Ramos (cell line): Measurements from ENCODE around the gene SNX32.
"Not testable (repeated sequence)": the region's sequence is repeated elsewhere in the genome, so short reads cannot be mapped to it uniquely, and the experiment has no call there.

Experiments used
- in situ Hi-C: fragments of 300-500 bp; cut with MboI; formaldehyde crosslinking; loops from one replicate; pipeline ENCODE4 v1.14.3; 2022; ENCODE audit warnings: low sequenced_read_pairs; ENCODE audit not compliant: unreplicated experiment

Gene SNX32

GRCh38 chr11:65883058-65883761 is 49.4 kb downstream of the SNX32 start:
- in situ Hi-C loops = loop anchor here (5.0 kb wide), 1 partner anchor 104 kb away; no protein-coding TSS in a partner anchor

GRCh38 chr11:65883786-65884715 is 50.3 kb downstream of the SNX32 start:
- in situ Hi-C loops = loop anchor here (5.0 kb wide), 1 partner anchor 103 kb away; no protein-coding TSS in a partner anchor

DNA sequence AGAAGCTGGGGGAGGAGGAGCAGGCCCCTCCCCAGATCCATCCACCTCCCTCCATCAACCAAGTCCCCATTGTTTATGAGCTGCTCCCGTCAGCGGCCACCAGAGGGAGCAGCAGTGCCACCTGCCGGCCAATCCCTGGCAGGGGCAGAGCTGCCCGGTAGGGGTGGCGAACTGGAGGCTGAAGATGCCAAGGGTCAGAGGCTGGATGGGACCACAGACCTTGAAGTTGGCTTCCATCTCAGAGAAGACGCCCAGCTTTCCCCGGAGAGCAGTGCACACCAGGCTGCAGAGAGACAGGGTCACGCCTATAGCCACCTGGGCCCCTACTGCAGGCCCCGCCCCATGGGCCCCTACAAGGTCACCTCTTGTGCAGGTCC is 50.9 kb downstream of the SNX32 start:
- in situ Hi-C loops = loop anchor here (5.0 kb wide), 1 partner anchor 103 kb away; no protein-coding TSS in a partner anchor

DNA sequence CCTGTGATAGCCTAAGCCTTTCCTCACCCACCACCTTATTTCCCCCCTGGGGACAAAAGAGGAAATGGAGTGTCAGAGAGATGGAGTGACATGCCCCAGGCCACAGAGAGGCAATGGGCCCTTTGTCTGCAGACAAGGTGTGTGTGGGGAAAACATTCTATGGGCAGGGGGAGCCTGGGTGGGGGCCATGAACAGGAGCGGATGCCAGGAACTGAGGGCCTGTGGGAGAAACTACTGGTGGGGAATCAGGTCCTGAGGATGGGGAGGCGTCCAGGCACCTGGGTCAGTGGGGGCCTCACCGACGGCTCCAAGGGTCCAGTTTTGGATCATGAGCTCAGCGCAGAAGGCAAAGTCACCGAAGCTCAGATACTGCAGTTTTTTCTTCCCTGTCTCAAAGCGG is 51.5 kb downstream of the SNX32 start:
- in situ Hi-C loops = no loop called here

DNA sequence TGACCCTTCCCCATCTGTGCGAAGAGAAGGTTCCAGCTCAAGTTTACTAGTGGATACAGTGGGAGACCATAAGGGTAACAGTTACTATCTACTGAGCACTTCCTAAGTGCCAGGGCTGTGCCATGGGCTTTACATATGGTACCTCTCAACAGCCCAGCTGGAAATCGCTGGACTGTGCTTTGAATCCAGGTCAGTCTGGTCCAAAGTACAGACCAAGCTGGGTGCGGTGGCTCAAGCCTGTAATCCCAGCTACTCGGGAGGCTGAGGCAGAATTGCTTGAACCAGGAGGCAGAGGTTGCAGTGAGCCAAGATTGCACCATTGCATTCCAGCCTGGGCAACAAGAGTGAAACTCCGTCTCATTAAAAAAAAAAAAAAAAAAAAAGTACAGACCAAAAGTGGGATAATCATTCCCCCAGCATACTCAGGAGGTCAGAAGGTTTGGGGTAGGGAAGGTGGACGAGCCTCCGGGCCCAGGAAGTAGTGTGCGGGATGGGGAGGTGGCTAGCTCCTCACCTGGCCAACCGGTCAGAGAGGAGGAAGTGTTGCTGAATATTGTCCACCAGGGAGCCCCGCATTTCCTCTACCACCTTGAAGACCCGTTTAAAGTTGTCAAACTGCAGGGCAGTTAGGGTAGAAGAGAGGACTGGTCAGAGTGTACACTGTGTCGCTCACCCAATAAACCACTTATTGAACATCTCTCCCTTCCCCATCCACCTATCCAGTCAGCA is 52.2 kb downstream of the SNX32 start:
- in situ Hi-C loops = no loop called here

GRCh38 chr11:65886826-65887722 is 53.3 kb downstream of the SNX32 start:
- in situ Hi-C loops = no loop called here

DNA sequence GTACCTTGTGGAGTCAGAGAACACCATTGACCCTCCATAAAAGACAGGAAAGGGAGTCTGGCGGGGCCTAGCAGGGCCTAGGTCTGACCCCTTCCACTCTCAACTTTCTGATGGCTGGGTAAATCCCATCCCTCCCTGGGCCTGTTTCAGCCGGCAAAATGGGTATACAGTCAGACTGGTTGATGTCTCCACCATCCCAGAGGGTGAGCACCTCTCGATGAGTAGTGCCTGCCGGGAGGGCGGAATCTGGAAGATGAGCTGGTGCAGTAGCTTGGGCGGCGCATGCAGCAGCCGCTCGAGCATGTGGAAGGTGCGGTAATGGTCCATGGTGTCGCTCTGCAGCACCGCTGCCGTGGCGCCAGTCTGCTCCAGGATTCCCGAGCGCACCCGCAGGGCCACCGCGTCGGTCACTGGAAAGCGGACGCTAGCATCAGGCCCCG is 54.0 kb downstream of the SNX32 start:
- in situ Hi-C loops = no loop called here

DNA sequence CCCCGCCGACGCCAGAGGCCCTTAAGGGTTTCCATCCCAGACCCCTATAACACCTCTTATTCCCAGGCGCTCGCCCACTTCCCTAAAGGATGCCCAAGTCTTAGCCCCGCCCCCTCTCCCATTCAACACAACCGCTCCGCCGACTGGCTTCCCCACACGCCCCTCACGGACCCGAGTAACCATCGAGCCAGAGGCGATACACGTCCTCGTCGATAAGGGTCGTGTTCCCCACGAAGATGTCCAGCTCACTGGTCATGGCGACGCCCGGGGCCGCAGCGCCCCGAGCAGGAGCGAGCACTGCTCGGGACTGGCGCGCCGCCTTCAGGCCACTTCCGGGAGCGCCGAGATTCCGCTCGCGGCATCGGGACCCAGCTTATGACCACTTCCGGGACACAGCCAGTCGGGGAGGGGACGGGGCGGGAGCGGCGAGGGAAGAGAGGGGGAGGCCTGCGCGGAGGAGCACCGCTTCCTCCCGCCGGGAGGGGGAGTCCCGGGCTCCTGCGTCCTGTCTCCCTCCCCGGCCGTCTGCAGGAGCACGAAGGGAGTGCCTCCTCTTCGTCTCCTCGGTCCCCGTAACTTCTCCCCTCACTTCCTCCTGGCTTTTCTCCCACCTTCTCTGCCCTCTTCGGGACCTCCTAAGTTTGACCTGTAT is 54.5 kb downstream of the SNX32 start, which contains the start of gene FIBP:
FIBP (minus strand) TSS at position 309 of the 652 bp plus-strand sequence; CDS start at position 256, 53 bp downstream.
- in situ Hi-C loops = no loop called here

DNA sequence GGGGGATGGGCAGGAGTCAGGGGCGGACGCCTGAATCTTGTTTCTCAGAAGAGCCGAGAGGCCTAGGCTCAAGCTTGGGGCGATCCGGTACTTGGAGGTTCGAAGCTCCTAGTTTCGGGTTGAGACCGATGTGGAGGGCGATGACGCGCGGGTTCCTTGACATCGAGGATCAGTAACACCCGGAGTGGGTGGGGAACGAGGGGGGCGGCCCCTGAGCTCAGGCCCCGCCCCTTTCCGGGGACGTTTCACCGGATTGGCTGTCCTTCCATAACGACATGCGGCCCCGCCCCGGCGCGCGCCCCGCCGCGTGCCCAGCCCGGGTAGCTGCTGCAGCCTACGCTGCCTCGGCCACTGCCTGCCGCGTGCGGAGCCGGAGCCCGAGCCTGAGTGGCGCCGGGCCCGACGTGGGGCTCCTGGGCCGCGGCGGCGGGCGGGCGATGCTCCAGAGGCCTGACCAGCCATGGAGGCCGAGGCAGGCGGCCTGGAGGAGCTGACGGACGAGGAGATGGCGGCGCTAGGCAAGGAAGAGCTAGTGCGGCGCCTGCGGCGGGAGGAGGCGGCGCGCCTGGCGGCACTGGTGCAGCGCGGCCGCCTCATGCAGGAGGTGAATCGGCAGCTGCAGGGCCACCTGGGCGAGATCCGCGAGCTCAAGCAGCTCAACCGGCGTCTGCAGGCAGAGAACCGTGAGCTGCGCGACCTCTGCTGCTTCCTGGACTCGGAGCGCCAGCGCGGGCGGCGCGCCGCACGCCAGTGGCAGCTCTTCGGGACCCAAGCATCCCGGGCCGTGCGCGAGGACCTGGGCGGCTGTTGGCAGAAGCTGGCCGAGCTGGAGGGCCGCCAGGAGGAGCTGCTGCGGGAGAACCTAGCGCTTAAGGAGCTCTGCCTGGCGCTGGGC is 56.8 kb downstream of the SNX32 start, which contains the start of gene CCDC85B:
CCDC85B (plus strand) TSS at position 350 of the 895 bp plus-strand sequence; CDS start at position 461, 111 bp downstream.
- in situ Hi-C loops = no loop called here

- in situ Hi-C loops = no loop called here
Measured at GRCh38 chr11:65891219-65892136, 57.7 kb downstream of the SNX32 start.

DNA sequence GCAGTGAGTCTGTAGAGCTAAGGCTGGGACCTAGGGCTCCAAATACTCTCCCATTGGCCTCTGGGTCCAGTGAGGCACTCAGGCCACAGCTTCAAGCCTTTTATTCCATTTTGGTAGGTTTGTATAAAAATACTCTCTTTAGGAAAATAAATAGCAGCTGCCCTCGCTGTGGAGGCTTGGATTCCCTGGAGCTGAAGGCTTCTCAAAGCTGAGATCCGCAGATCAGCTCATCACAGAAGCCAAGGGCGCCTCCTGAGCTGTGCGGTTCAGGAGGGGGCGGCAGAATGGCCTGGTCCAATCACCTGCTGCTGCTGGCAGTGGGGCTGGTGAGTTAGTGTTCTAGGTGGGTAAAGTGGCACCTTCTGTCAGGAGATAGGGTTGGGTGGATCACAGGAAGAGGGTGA is 58.4 kb downstream of the SNX32 start:
- in situ Hi-C loops = not testable (repeated sequence)

DNA sequence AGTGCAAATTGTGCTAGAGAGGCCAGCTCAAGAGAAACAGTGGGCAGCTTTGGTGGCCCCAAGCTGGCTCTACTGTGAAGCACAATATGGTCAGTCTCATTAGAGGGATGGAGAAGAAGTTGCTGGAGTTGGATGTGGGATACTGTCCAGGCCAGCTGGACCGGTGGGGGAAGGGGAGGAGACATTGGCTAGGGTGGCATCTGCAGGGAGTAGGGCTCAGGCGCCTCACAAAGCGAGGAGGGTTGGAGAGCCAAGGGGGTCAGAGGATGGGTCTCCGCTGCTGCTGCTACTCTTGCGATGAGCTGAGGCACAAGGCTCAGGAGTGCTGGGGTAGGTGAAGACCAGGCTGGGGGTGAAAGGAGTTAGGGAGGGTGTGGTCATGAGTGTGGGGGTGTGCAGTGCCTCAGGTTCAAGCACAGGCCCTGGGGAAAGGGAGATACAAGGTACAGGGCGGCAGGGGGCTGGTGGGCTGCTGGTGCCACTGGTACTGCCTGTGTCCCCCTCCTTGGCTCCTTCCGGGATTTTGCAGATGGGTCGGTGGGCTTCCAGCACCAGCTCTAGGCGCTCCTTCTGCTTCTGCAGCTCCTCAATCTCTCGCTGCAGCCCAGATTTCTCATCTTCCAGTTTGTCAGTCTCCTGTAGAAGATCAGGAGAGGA is 59.0 kb downstream of the SNX32 start:
- in situ Hi-C loops = no loop called here

- in situ Hi-C loops = no loop called here
Measured at GRCh38 chr11:65894034-65894591, 60.4 kb downstream of the SNX32 start.

DNA sequence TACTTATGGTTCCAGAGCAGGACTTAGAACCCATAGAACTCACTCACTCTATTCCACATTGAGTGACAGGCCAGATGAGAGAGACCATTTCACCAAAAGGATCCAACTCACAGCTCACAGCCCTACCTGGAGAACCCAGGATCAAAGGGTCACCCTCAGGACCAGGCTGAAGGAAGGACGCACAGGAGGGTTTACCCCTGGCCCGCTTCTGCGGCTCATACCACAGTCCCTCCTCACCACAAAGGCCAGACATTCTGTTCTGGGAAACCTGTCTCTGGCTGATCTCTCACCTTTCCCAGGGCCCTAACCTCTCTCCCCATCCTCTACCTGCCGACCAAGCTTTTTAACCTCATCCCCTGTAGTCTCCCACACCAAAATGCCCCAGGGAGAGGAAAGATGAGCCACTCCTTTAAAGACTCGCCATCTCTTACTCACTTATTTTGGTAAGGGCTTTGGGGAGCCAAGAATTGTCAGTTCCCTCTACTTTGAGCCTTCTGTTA is 61.8 kb downstream of the SNX32 start:
- in situ Hi-C loops = no loop called here

DNA sequence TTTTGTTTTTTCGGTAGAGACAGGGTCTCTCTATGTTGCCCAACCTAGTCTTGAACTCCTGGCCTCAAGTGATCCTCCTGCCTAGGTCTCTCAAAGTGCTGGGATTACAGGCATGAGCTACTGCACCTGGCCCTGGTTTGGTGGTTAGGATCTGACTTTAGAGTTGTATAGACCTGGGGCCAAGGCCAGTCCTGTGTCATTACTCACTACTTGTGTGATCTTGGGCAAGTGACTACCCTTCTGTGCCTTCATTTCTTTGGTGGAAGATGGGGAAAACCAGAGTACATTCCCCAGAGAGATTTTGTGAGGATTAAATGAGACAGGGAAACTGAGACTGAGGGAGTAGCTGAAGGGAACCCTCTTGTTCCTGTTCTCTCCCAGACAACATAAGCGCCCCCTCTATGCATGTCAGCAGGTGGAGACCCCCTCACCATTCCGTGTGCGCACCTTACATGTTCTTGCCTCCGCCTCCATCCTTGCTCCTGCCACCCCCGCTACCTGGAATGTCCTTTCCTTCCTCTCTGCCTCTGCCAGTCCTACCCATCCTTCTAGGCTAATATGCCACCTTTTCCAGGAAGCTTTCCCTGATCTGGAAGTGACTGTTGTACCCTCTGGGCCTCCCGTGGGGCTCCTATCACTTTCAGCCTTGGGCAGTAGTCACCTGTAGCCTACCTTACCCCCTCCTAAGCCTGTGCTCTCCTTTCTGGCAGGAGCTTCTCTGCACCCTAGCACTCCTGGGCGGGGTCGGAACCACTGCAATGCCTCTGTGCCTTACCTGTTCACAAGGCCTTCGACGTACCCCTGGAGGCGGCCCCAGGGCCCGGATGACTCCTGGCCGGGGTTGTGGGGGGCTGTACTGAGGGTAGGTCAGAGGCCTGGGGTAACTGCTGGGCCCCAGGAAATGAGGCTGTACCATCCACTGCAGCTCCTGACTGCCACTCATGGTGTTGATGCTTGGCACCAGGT is 62.6 kb downstream of the SNX32 start:
- in situ Hi-C loops = no loop called here
